Liver (tissue), 3 donors: Measurements from ENCODE around the gene NIPAL3.

Experiments used
- ATF3 ChIP-seq: IDR thresholded peaks from 2 replicates; pipeline ENCODE4 v1.6.1; 2016; ENCODE audit warnings: antibody characterized with exemption
- CTCF ChIP-seq: fragments of 150-350 bp; IDR thresholded peaks from 2 replicates; pipeline ENCODE4 v1.5.1; 2017; ENCODE audit warnings: improper control_type of control experiment, low read depth, low read length; ENCODE audit not compliant: missing input control
- EGR1 ChIP-seq, 2 donors: IDR thresholded peaks; 2 replicates each; pipeline ENCODE4 v1.6.1; 2016 to 2018; ENCODE audit warnings: antibody characterized with exemption in 2 of 2, low read depth in 2 of 2
- REST ChIP-seq: IDR thresholded peaks from 2 replicates; pipeline ENCODE4 v1.6.1; 2016; ENCODE audit warnings: antibody characterized with exemption, mild to moderate bottlenecking
- donor health status: healthy.
- donor health status: healthy.

GRCh38 chr1:24435782-24436365 lies 20.3 kb downstream of the NIPAL3 start:
- TF ChIP-seq ATF3 (no peak), CTCF (no peak), EGR1 (IDR thresholded peaks at IDR 0.05; ENCODE audit: low read depth in 2 of 2) (no peak), REST (no peak)
